ENCODE results near the gene RBMS3. TPM values are rescaled to one million over a fixed set of nuclear protein-coding genes. Genes with fewer than 3 reads are reported as not detected.

RBMS3 gene
- total and polyA plus RNA-seq, 5 donors = 8.9 to 66.7 (median 56.5) TPM

DNA sequence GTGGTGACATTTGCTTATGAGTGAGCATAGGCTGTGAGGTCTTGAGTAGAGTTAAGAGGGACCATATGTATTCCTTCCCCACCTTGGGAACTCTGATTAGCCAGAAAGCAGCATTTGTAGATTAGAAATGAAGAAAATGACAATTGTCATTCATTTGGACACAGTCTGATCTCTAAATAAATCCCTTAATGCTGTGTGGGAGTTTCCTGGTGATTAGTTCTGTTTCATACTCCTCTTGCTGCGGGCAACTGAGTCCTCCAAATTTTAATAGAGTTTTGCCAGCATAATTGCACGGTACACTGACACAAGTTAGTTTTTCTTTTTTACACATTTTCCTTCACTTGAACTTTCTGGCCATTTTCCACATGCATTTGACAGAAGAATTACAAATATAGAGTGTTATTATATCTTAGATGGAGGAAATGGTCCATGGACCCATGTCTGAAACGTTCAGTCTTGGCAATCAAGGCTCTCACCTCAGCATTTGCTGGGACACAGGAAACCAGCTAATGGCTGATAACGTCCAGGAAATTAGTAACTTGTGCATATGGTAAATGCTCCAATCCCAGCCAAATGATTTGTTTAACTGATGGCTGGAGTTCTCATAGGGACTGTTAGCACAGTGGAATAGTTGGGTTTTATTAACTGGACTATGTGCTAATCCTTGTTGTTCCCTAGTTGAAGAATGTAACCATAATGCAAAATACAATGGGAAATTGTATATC is 321.2 kb downstream of the RBMS3 start:
- no peak overlapping the region for H3K4me3 ChIP-seq (ENCODE audit: low read length)
- DNase-seq = no peak
- H3K27ac ChIP-seq (ENCODE audit: low read length) = no peak overlapping the region
- peaks cover 3% of the 10 kb centered on the region for H3K4me1 ChIP-seq (ENCODE audit: control insufficient read depth, insufficient read depth, low read length)
- H3K27me3 ChIP-seq (ENCODE audit: control insufficient read depth, insufficient read depth) = no peaks in the 10 kb centered on the region
- intact Hi-C loops (cut with DNase I) = no loop called here
- 39% methylated on average over 4 of the region's 4 CpGs for WGBS
- no peaks in the 10 kb centered on the region for H3K9me3 ChIP-seq (ENCODE audit: control insufficient read depth, low read length)
- ATAC-seq = peak; percentile 40 to 73

DNA sequence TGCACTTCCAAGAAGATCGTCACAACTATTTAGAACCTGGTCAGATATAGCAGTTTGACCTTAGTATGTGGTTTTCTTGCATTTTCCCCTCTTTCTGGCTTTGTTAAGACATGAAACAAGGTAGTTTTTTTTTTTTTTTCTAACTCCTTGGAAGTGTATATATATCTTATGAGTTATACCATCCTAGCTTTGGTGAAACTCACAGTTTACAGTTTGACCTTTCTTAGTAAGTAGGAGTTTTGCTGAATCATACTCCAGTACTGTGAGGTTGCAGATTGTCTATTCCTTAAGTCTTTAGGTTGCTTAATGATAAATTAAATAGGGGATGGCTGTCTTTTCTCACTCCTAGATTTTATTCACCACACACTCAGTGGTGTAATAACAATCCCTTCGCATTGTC is 325.0 kb downstream of the RBMS3 start:
- H3K4me1 ChIP-seq (ENCODE audit: control insufficient read depth, insufficient read depth, low read length) = peaks cover 3% of the 10 kb centered on the region
- intact Hi-C loops (cut with DNase I) = no loop called here
- no peaks in the 10 kb centered on the region for H3K27me3 ChIP-seq (ENCODE audit: control insufficient read depth, insufficient read depth)
- no peak overlapping the region for H3K4me3 ChIP-seq (ENCODE audit: low read length)
- H3K27ac ChIP-seq (ENCODE audit: low read length) = no peak overlapping the region
- no peaks in the 10 kb centered on the region for H3K9me3 ChIP-seq (ENCODE audit: control insufficient read depth, low read length)
- DNase-seq = no peak
- WGBS = 95% methylated on average over 2 of the region's 2 CpGs
- peak in 1 of 2 donors; percentile 35 for ATAC-seq

DNA sequence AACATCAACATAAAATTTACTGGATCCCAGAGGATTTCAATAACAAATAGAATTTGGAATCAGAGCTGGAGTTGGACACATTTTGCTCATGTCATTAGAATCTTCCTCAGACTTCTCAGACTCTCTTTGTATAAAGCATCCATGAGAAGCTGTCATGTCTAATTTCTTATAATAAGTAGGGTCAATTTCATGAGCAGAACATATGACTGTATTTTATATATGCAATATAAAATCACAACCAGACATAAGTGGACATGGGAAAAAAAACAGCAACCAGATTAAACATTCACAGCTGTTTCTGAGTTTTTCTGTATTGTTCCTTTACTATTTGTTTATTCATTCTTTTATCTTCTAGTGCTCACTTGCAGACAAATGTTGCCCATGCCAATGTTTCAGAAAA is 325.5 kb downstream of the RBMS3 start:
- intact Hi-C loops (cut with DNase I) = no loop called here
- no peak for DNase-seq
- no peak for ATAC-seq
- no peaks in the 10 kb centered on the region for H3K27me3 ChIP-seq (ENCODE audit: control insufficient read depth, insufficient read depth)
- no peak overlapping the region for H3K27ac ChIP-seq (ENCODE audit: low read length)
- H3K9me3 ChIP-seq (ENCODE audit: control insufficient read depth, low read length) = no peaks in the 10 kb centered on the region
- H3K4me1 ChIP-seq (ENCODE audit: control insufficient read depth, insufficient read depth, low read length) = peaks cover 3% of the 10 kb centered on the region
- H3K4me3 ChIP-seq (ENCODE audit: low read length) = no peak overlapping the region

DNA sequence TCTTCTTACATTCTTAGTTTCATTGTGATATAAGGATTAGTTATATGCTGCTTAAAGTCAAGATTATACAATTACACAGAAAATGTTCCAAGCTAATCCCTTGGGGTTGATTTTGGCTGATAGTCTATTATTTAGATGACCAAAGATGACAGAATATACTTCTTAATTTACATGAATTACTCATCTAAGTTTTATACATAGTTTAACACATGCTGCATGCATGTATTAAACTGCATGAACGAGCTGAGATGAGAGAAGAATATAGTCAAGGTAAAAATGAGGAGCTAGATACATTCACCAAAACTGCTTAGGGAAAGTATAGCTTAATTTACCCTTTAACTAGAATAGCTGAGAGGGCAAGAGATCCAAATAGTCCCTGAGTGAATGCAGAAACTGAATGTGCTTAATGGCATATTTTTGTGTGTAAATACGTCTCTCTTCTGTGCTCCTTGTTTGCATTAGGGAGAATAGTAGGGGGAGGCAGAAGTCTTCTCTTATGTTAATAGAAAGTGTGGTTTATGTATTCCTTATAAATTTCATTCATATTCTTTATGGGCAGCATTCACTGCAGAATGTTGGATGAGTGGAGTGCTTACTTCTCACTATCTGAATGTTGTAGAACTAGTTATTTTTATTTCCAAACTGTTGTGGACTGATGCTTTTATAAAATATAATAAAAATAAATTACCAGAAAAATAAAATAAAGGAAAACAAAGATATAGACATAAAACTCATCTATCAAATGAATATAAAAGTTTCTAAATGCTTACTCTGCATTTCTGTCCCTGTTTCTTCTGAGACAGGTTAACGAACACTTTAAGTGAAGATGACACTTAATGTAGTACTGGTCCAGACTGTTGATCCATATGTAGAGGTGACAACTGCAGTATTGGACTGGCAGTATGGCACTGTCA is 327.8 kb downstream of the RBMS3 start:
- Histone ChIP-seq H3K9me3 (ENCODE audit: control insufficient read depth, low read length) (no peaks in the 10 kb centered on the region), H3K4me3 (ENCODE audit: low read length) (no peak overlapping the region), H3K4me1 (ENCODE audit: control insufficient read depth, insufficient read depth, low read length) (peaks cover 3% of the 10 kb centered on the region), H3K27ac (ENCODE audit: low read length) (no peak overlapping the region), H3K27me3 (ENCODE audit: control insufficient read depth, insufficient read depth) (no peaks in the 10 kb centered on the region)
- WGBS = 91% methylated on average over 3 of the region's 3 CpGs
- no peak for DNase-seq
- no peak for ATAC-seq
- intact Hi-C loops (cut with DNase I) = no loop called here

DNA sequence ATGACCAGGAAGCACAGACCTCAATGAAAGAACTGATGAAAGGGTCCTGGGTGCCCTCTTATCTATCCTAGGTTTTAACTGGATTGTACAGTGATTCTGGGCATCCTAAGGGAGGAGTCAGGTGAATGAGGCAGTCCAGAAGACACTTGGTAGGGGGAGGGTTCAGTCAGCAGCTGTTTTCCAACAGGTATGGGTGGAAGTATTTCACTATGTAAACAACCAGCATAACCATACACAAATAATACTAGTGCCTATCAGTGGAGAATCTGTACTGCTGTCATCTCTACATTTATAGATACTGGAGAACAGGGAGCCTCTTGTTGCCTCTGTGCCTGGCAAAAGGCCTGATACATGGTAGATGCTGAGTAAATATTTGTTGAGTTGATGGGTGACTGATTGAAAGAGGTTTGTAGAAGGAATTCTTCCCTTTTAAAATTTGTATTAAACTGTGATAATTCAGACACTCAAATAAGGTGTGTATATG is 328.5 kb downstream of the RBMS3 start:
- intact Hi-C loops (cut with DNase I) = no loop called here
- H3K4me1 ChIP-seq (ENCODE audit: control insufficient read depth, insufficient read depth, low read length) = peaks cover 3% of the 10 kb centered on the region
- H3K4me3 ChIP-seq (ENCODE audit: low read length) = no peak overlapping the region
- no peak for DNase-seq
- no peak for ATAC-seq
- H3K9me3 ChIP-seq (ENCODE audit: control insufficient read depth, low read length) = no peaks in the 10 kb centered on the region
- H3K27me3 ChIP-seq (ENCODE audit: control insufficient read depth, insufficient read depth) = no peaks in the 10 kb centered on the region
- H3K27ac ChIP-seq (ENCODE audit: low read length) = no peak overlapping the region

DNA sequence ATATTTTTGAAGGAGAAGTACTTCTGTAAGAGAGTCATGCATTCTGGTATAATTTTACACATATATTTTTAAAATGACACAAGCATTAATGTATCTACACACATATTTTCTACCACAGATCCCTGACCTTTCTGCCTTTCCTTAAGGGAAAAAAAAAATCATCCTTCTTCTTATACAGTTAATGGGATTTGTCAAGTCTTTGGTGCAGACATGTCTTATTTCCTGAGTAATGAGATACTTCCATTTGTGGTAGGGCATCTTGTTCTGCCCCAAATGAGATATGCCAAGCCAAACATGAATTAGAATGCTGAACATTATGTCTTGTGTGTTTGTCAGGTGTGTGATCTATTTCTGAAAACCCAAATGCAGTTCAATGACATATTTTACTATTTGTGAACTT is 329.9 kb downstream of the RBMS3 start:
- intact Hi-C loops (cut with DNase I) = no loop called here
- H3K4me3 ChIP-seq (ENCODE audit: low read length) = no peak overlapping the region
- no peaks in the 10 kb centered on the region for H3K27me3 ChIP-seq (ENCODE audit: control insufficient read depth, insufficient read depth)
- DNase-seq = no peak
- no peak for ATAC-seq
- H3K9me3 ChIP-seq (ENCODE audit: control insufficient read depth, low read length) = no peaks in the 10 kb centered on the region
- H3K4me1 ChIP-seq (ENCODE audit: control insufficient read depth, insufficient read depth, low read length) = peaks cover 3% of the 10 kb centered on the region
- H3K27ac ChIP-seq (ENCODE audit: low read length) = no peak overlapping the region

DNA sequence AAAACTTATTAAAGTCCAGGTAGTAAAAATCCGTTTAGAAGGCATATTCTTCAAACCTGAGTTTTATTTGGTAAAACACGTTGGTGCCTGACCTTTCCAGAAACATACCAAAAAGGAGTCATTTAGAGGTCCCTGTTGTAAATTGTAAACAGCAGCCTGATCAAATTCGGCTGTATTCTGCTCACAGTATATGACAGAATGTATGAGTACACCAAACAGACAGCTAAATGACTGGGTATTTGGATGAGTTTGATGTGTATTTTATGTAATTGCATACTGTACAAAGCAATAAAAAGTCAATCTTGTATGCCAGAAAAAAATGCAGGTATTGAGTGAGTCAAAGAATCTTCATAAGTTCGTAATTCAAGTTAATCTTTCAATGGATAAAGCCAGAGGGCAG is 330.4 kb downstream of the RBMS3 start:
- H3K9me3 ChIP-seq (ENCODE audit: control insufficient read depth, low read length) = no peaks in the 10 kb centered on the region
- WGBS = 90% methylated on average over 4 of the region's 4 CpGs
- no peaks in the 10 kb centered on the region for H3K27me3 ChIP-seq (ENCODE audit: control insufficient read depth, insufficient read depth)
- DNase-seq (no peak), ATAC-seq (no peak)
- no peak overlapping the region for H3K4me3 ChIP-seq (ENCODE audit: low read length)
- H3K27ac ChIP-seq (ENCODE audit: low read length) = no peak overlapping the region
- peaks cover 3% of the 10 kb centered on the region for H3K4me1 ChIP-seq (ENCODE audit: control insufficient read depth, insufficient read depth, low read length)
- intact Hi-C loops (cut with DNase I) = no loop called here

DNA sequence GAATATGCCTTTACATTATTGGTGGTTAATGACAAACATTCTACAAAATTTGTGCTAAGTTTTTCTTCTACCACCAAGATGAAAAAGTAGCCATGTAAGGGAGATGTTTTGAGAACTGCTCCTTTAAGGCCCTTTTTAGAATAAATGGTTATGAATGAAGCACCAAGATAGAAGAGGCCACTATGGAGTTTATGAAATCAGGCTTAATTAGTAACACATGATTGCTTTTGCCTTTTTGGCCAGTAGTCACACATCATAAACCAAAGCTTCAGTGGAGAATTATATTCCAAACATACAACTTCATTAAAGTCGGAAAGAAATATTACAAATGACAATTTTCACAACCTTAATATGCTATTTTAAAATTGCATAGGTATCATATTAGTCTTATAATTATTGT is 331.7 kb downstream of the RBMS3 start:
- H3K4me1 ChIP-seq (ENCODE audit: control insufficient read depth, insufficient read depth, low read length) = peaks cover 3% of the 10 kb centered on the region
- H3K4me3 ChIP-seq (ENCODE audit: low read length) = no peak overlapping the region
- ATAC-seq (no peak), DNase-seq (no peak)
- H3K27me3 ChIP-seq (ENCODE audit: control insufficient read depth, insufficient read depth) = no peaks in the 10 kb centered on the region
- WGBS = 93% methylated on average over 1 of the region's 1 CpG
- H3K27ac ChIP-seq (ENCODE audit: low read length) = no peak overlapping the region
- no peaks in the 10 kb centered on the region for H3K9me3 ChIP-seq (ENCODE audit: control insufficient read depth, low read length)
- intact Hi-C loops (cut with DNase I) = no loop called here

DNA sequence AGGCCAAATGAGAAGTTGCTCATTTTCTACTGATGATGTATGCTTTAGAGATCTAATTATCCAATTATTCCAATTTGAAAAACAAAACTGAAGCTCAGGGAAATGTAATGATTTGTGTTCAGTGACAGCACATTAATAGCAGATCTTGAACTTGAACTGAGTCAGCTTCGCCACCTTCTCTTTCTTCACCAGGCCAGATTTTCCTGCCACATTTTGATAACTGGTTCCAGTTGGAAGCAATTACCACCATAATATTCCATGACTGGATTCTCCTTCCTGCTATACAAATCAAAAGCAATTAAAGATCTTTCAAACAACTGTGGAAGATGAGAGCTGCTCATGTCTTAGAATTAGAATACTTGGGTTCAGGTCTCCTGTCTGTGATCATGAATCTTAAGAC is 334.1 kb downstream of the RBMS3 start:
- no peak for DNase-seq
- ATAC-seq = no peak
- Histone ChIP-seq H3K9me3 (ENCODE audit: control insufficient read depth, low read length) (no peaks in the 10 kb centered on the region), H3K27me3 (ENCODE audit: control insufficient read depth, insufficient read depth) (no peaks in the 10 kb centered on the region), H3K4me1 (ENCODE audit: control insufficient read depth, insufficient read depth, low read length) (no peaks in the 10 kb centered on the region), H3K4me3 (ENCODE audit: low read length) (no peak overlapping the region), H3K27ac (ENCODE audit: low read length) (no peak overlapping the region)
- 92% methylated on average over 1 of the region's 1 CpG for WGBS
- intact Hi-C loops (cut with DNase I) = no loop called here

DNA sequence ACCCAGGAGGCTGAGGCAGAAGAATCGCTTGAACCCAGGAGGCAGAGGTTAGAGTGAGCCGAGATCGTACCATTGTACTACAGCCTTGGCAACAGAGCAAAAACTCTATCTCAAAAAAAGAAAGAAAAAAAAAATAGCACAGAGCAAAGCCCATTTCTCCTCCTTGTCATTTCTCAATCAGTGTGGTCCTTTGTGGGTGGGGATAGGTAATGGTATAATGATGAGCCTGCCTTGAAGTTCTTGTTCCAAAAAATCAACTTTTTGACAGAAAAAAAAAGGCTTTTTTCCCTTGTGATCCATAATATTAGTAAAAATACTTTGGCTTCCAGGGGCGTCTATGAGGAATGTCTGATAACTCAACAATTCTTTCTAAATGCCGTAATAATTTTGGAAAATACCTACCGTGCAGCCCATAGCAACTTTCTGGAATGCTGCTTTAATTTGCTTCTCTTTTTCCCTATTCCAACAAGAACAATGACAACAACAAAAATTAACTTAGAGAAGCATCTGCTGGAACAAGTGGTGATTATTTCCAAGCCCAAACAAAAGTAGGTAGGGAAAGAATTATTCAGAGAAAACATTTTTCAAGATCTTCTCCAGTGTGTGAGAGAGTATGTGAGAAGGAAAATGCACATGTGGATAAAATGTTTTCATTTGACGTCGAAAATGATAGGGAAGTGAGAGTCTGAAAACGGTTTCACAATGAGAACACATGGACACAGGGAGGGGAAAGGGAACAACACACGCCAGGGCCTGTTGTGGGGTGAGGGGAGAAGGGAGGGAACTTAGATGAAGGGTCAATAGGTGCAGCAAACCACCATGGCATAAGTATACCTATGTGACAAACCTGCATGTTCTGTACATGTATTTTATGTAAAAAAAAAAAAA is 337.8 kb downstream of the RBMS3 start:
- Histone ChIP-seq H3K4me1 (ENCODE audit: control insufficient read depth, insufficient read depth, low read length) (no peaks in the 10 kb centered on the region), H3K27ac (ENCODE audit: low read length) (peak overlapping the region; percentile 58), H3K4me3 (ENCODE audit: low read length) (no peak overlapping the region), H3K9me3 (ENCODE audit: control insufficient read depth, low read length) (no peaks in the 10 kb centered on the region), H3K27me3 (ENCODE audit: control insufficient read depth, insufficient read depth) (no peaks in the 10 kb centered on the region)
- ATAC-seq = peak; percentile 81
- peak in 2 of 3 donors; percentile 39 to 58 for DNase-seq
- 50% methylated on average over 10 of the region's 10 CpGs for WGBS
- intact Hi-C loops (cut with DNase I) = no loop called here

DNA sequence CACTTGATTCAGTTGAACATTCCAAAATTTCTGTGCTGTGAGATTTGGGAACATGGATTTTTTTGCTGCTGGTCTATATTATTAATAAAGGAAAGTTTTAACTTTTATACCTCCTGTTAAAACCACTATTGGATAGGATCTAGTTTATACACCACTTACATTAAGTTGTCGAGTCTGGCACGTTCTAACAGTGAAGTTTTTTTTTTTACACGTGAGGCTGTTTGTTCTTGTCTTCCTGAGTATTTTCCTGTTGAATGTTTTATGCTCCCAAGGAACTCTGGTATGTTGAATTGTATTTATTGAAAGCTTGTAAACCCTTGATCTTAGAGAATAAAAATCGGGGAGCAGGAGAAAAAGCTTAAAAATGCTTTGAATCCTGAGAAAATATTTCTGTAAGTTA is 338.8 kb downstream of the RBMS3 start:
- intact Hi-C loops (cut with DNase I) = no loop called here
- Histone ChIP-seq H3K9me3 (ENCODE audit: control insufficient read depth, low read length) (no peaks in the 10 kb centered on the region), H3K27ac (ENCODE audit: low read length) (no peak overlapping the region), H3K27me3 (ENCODE audit: control insufficient read depth, insufficient read depth) (no peaks in the 10 kb centered on the region), H3K4me3 (ENCODE audit: low read length) (no peak overlapping the region), H3K4me1 (ENCODE audit: control insufficient read depth, insufficient read depth, low read length) (no peaks in the 10 kb centered on the region)
- WGBS = 48% methylated on average over 4 of the region's 4 CpGs
- ATAC-seq = no peak
- no peak for DNase-seq

Data from right cardiac atrium (tissue), 5 donors.